ENCODE data around the gene DLG5. TPM values are rescaled to one million over a fixed set of nuclear protein-coding genes. Genes with fewer than 3 reads are reported as not detected.

The DLG5 gene
- total and polyA plus RNA-seq, 2 donors (not counting 1 experiment from before 2014, with no cell fraction given), result 0.51 to 0.54 TPM

- peaks cover 0 to 3% of the 10 kb centered on the region in 2 donors for H3K4me1 ChIP-seq (ENCODE audit: control insufficient read depth in 2 of 2, insufficient read depth in 2 of 2, low read length in 2 of 2)
- no peak overlapping the region for H3K4me2 ChIP-seq (replicated peaks; ENCODE audit: low read depth, low read length, poor library complexity, severe bottlenecking)
- no peaks in the 10 kb centered on the region for H3K36me3 ChIP-seq (replicated peaks in 1 of 2; ENCODE audit: control extremely low read depth in 1 of 2, control insufficient read depth in 1 of 2, extremely low read depth in 1 of 2, insufficient read depth in 2 of 2, low read length in 1 of 2)
- POLR2A ChIA-PET, result no interaction called here
- no peaks in the 10 kb centered on the region for H3K79me2 ChIP-seq (ENCODE audit: control insufficient read depth, insufficient read depth, low read length)
- Mint-ChIP-seq H3K4me3 (no peak overlapping the region), H3K4me1 (peaks cover 4% of the 10 kb centered on the region), H3K27ac (no peak overlapping the region), H3K27me3 (no peaks in the 10 kb centered on the region), H3K9me3 (ENCODE audit: insufficient read depth) (no peaks in the 10 kb centered on the region)
- no peaks in the 10 kb centered on the region for H4K20me1 ChIP-seq (ENCODE audit: control insufficient read depth, insufficient read depth, low read length, poor library complexity, severe bottlenecking)
- no peak overlapping the region for H3K27ac ChIP-seq (ENCODE audit: low read length in 2 of 2)
- CTCF ChIA-PET, result no interaction called here
- H3K27me3 ChIP-seq (replicated peaks in 1 of 4; ENCODE audit: control extremely low read depth in 1 of 4, control insufficient read depth in 3 of 4, insufficient read depth in 4 of 4, low read length in 3 of 4), result no peaks in the 10 kb centered on the region
- TF ChIP-seq CTCF (IDR thresholded peaks at IDR 0.05), result no peak
- no peak for TF ChIP-seq EZH2 (IDR thresholded peaks at IDR 0.05; ENCODE audit: borderline replicate concordance, insufficient read depth, low read depth, low read length, poor library complexity, severe bottlenecking)
- DNase-seq, result no peak
- WGBS (ENCODE audit: insufficient coverage), result 93% methylated on average over 6 of the region's 6 CpGs
- no peak overlapping the region for H2AFZ ChIP-seq (ENCODE audit: insufficient read depth, low read depth, low read length, poor library complexity, severe bottlenecking)
- H3K4me3 ChIP-seq (ENCODE audit: control extremely low read depth in 1 of 5, extremely low read depth in 1 of 5, insufficient read depth in 1 of 5, low read depth in 2 of 5, low read length in 4 of 5), result no peak overlapping the region
- H3K9ac ChIP-seq (ENCODE audit: low read length), result no peak overlapping the region
- H3K9me3 ChIP-seq (ENCODE audit: control extremely low read depth in 1 of 3, control insufficient read depth in 2 of 3, insufficient read depth in 1 of 3, low read length in 2 of 3), result no peaks in the 10 kb centered on the region
- intact Hi-C loops (cut with micrococcal nuclease), result no loop called here
- no peak for ATAC-seq (ENCODE audit: low read depth)
These were observed 72.4 kb downstream of the DLG5 start for GRCh38 chr10:77854115-77854514.

- intact Hi-C loops (cut with micrococcal nuclease), result no loop called here
- H2AFZ ChIP-seq (ENCODE audit: insufficient read depth, low read depth, low read length, poor library complexity, severe bottlenecking), result no peak overlapping the region
- CTCF ChIA-PET, result interaction anchor here (1.2 kb wide), 1 partner anchor 12 kb away, joined by 3 read pairs; no protein-coding TSS in a partner anchor
- H3K4me2 ChIP-seq (replicated peaks; ENCODE audit: low read depth, low read length, poor library complexity, severe bottlenecking), result no peak overlapping the region
- Mint-ChIP-seq H3K4me3 (no peak overlapping the region), H3K27ac (no peak overlapping the region), H3K4me1 (peaks cover 6% of the 10 kb centered on the region), H3K9me3 (ENCODE audit: insufficient read depth) (no peaks in the 10 kb centered on the region), H3K27me3 (no peaks in the 10 kb centered on the region)
- H4K20me1 ChIP-seq (ENCODE audit: control insufficient read depth, insufficient read depth, low read length, poor library complexity, severe bottlenecking), result no peaks in the 10 kb centered on the region
- no peaks in the 10 kb centered on the region for H3K36me3 ChIP-seq (replicated peaks in 1 of 2; ENCODE audit: control extremely low read depth in 1 of 2, control insufficient read depth in 1 of 2, extremely low read depth in 1 of 2, insufficient read depth in 2 of 2, low read length in 1 of 2)
- no peak overlapping the region for H3K4me3 ChIP-seq (ENCODE audit: control extremely low read depth in 1 of 5, extremely low read depth in 1 of 5, insufficient read depth in 1 of 5, low read depth in 2 of 5, low read length in 4 of 5)
- peaks cover 0 to 7% of the 10 kb centered on the region in 2 donors for H3K4me1 ChIP-seq (ENCODE audit: control insufficient read depth in 2 of 2, insufficient read depth in 2 of 2, low read length in 2 of 2)
- 98% methylated on average over 14 of the region's 16 CpGs for WGBS (ENCODE audit: insufficient coverage)
- DNase-seq, result no peak
- H3K9ac ChIP-seq (ENCODE audit: low read length), result no peak overlapping the region
- H3K79me2 ChIP-seq (ENCODE audit: control insufficient read depth, insufficient read depth, low read length), result no peaks in the 10 kb centered on the region
- H3K9me3 ChIP-seq (ENCODE audit: control extremely low read depth in 1 of 3, control insufficient read depth in 2 of 3, insufficient read depth in 1 of 3, low read length in 2 of 3), result no peaks in the 10 kb centered on the region
- no peaks in the 10 kb centered on the region for H3K27me3 ChIP-seq (replicated peaks in 1 of 4; ENCODE audit: control extremely low read depth in 1 of 4, control insufficient read depth in 3 of 4, insufficient read depth in 4 of 4, low read length in 3 of 4)
- POLR2A ChIA-PET, result no interaction called here
- no peak overlapping the region for H3K27ac ChIP-seq (ENCODE audit: low read length in 2 of 2)
- no peak for TF ChIP-seq EZH2 (IDR thresholded peaks at IDR 0.05; ENCODE audit: borderline replicate concordance, insufficient read depth, low read depth, low read length, poor library complexity, severe bottlenecking)
- TF ChIP-seq CTCF (IDR thresholded peaks at IDR 0.05), result no peak
- no peak for ATAC-seq (ENCODE audit: low read depth)
These were observed 73.3 kb downstream of the DLG5 start for GRCh38 chr10:77853256-77853655.
